Activated CD4-positive, alpha-beta memory T cell treated with anti-CD3 and anti-CD28 coated beads for 36 hours (primary cell): ENCODE measurements around the gene CUL9. TPM values are rescaled to one million over a fixed set of nuclear protein-coding genes. Genes with fewer than 3 reads are reported as not detected.
A peak's percentile ranks its signal among the peaks of the same experiment; 100 is the strongest.

Experiments used
- CTCF ChIA-PET: fragments of 350-600 bp; sonication (Branson Sonifier 250); formaldehyde crosslinking; loops from one replicate; lab custom pipeline; 2021; ENCODE audit warnings: antibody characterized with exemption, inconsistent platforms; lab: Charles Lee
- POLR2A ChIA-PET: fragments of 350-600 bp; sonication (Branson Sonifier 250); formaldehyde crosslinking; loops from one replicate; lab custom pipeline; 2021; ENCODE audit warnings: antibody characterized with exemption; lab: Charles Lee
- DNase-seq: peaks from one replicate; pipeline ENCODE4 v3.0.0-alpha.2; 2020
- H3K27ac Mint-ChIP-seq: one replicate; pipeline ENCODE4 v1.8.0; 2021; ENCODE audit warnings: mixed read lengths
- H3K27me3 Mint-ChIP-seq: one replicate; pipeline ENCODE4 v1.8.0; 2021; ENCODE audit warnings: mixed read lengths
- H3K36me3 Mint-ChIP-seq: one replicate; pipeline ENCODE4 v1.8.0; 2021; ENCODE audit warnings: mixed read lengths
- H3K4me1 Mint-ChIP-seq: one replicate; pipeline ENCODE4 v1.8.0; 2021; ENCODE audit warnings: low read depth, mixed read lengths
- H3K4me3 Mint-ChIP-seq: one replicate; pipeline ENCODE4 v1.8.0; 2021; ENCODE audit warnings: mild to moderate bottlenecking, mixed read lengths
- H3K9me3 Mint-ChIP-seq: one replicate; pipeline ENCODE4 v1.8.0; 2021; ENCODE audit warnings: mixed read lengths
- intact Hi-C: fragments of 100-400 bp; cut with micrococcal nuclease; formaldehyde crosslinking; loops from one replicate; pipeline ENCODE4 v1.15.1; 2023
- total RNA-seq, 2 experiments: library from RNA; stranded (reverse); gene quantifications; one replicate each; pipeline ENCODE4 v1.2.3, GENCODE V29; 2021

CUL9 gene
- total RNA-seq, 2 experiments from 2014 or later: 37.8 to 38.4 TPM

GRCh38 chr6:43231735-43232450 lies 49.9 kb downstream of the CUL9 start:
- POLR2A ChIA-PET: no interaction called here
- H3K4me3 Mint-ChIP-seq: no peak overlapping the region
- intact Hi-C loops: no loop called here
- H3K9me3 Mint-ChIP-seq: no peaks in the 10 kb centered on the region
- DNase-seq: no peak
- no peaks in the 10 kb centered on the region for H3K36me3 Mint-ChIP-seq
- H3K27ac Mint-ChIP-seq: no peak overlapping the region
- CTCF ChIA-PET: interaction anchor here (0.7 kb wide), 1 partner anchor 195 kb away, joined by 3 read pairs; the partner anchor contains the start of gene ABCC10
- H3K4me1 Mint-ChIP-seq: peaks cover 18% of the 10 kb centered on the region
- H3K27me3 Mint-ChIP-seq: peaks cover 3% of the 10 kb centered on the region

GRCh38 chr6:43235841-43236240 lies 53.8 kb downstream of the CUL9 start:
- CTCF ChIA-PET: no interaction called here
- Mint-ChIP-seq H3K9me3 (peaks cover 5% of the 10 kb centered on the region), H3K27ac (no peak overlapping the region), H3K4me3 (no peak overlapping the region), H3K36me3 (peaks cover 4% of the 10 kb centered on the region), H3K4me1 (no peaks in the 10 kb centered on the region), H3K27me3 (peaks cover 13% of the 10 kb centered on the region)
- POLR2A ChIA-PET: no interaction called here
- no peak for DNase-seq
- intact Hi-C loops: no loop called here

GRCh38 chr6:43239054-43239453 lies 57.1 kb downstream of the CUL9 start:
- POLR2A ChIA-PET: interaction anchor here (2.1 kb wide), 1 partner anchor 10 kb away, joined by 7 read pairs; the partner anchor contains the start of gene DNPH1
- Mint-ChIP-seq H3K27me3 (peaks cover 23% of the 10 kb centered on the region), H3K36me3 (peaks cover 4% of the 10 kb centered on the region), H3K4me3 (no peak overlapping the region), H3K4me1 (no peaks in the 10 kb centered on the region), H3K27ac (no peak overlapping the region), H3K9me3 (peaks cover 5% of the 10 kb centered on the region)
- CTCF ChIA-PET: no interaction called here
- intact Hi-C loops: no loop called here
- DNase-seq: no peak

- Mint-ChIP-seq H3K9me3 (peaks cover 5% of the 10 kb centered on the region), H3K4me1 (no peaks in the 10 kb centered on the region), H3K4me3 (no peak overlapping the region), H3K36me3 (peaks cover 4% of the 10 kb centered on the region), H3K27me3 (peaks cover 23% of the 10 kb centered on the region), H3K27ac (no peak overlapping the region)
- DNase-seq: no peak
- ChIA-PET POLR2A (interaction anchor here (1.7 kb wide), 1 partner anchor 11 kb away, joined by 5 read pairs; the partner anchor contains the start of gene DNPH1), CTCF (interaction anchor here (1.4 kb wide), 1 partner anchor 12 kb away, joined by 3 read pairs; the partner anchor contains the start of gene DNPH1)
- intact Hi-C loops: no loop called here
Observed at GRCh38 chr6:43240950-43241349, 59.0 kb downstream of the CUL9 start.

GRCh38 chr6:43241446-43241845 lies 59.5 kb downstream of the CUL9 start:
- DNase-seq: no peak
- Mint-ChIP-seq H3K9me3 (peaks cover 5% of the 10 kb centered on the region), H3K27me3 (peaks cover 21% of the 10 kb centered on the region), H3K4me3 (no peak overlapping the region), H3K36me3 (peaks cover 4% of the 10 kb centered on the region), H3K27ac (no peak overlapping the region), H3K4me1 (peaks cover under 1% of the 10 kb centered on the region)
- ChIA-PET POLR2A (interaction anchor here (1.7 kb wide), 1 partner anchor 12 kb away, joined by 5 read pairs; the partner anchor contains the start of gene DNPH1), CTCF (interaction anchor here (1.0 to 1.4 kb wide), 2 partner anchors 13 to 157 kb away, joined by 3 read pairs; partner anchors contain the start of gene DNPH1)
- intact Hi-C loops: no loop called here

GRCh38 chr6:43242908-43243663 lies 61.1 kb downstream of the CUL9 start, which contains the start of gene TTBK1:
TTBK1 (plus strand) TSS chr6:43243481; CDS start chr6:43246661, 3,180 bp downstream.
- intact Hi-C loops: no loop called here
- Mint-ChIP-seq H3K4me3 (no peak within 1 kb of the TSS), H3K27ac (no peak within 1 kb of the TSS), H3K9me3 (peaks cover 5% of the 10 kb centered on the region), H3K27me3 (peaks cover 16% of the 10 kb centered on the region), H3K4me1 (peaks cover 13% of the 10 kb centered on the region), H3K36me3 (peaks cover 4% of the 10 kb centered on the region)
- peak; percentile 55 for DNase-seq
- ChIA-PET POLR2A (no interaction called here), CTCF (interaction anchor here (1.7 kb wide), 1 partner anchor 14 kb away, joined by 8 read pairs; the partner anchor contains the start of gene DNPH1)

- ChIA-PET POLR2A (no interaction called here), CTCF (interaction anchor here (1.6 to 1.7 kb wide), 2 partner anchors 15 kb away, joined by 6 to 8 read pairs; partner anchors contain the start of gene DNPH1)
- H3K27ac Mint-ChIP-seq: no peak overlapping the region
- intact Hi-C loops: no loop called here
- no peak overlapping the region for H3K4me3 Mint-ChIP-seq
- H3K36me3 Mint-ChIP-seq: peaks cover 4% of the 10 kb centered on the region
- no peak for DNase-seq
- peaks cover 16% of the 10 kb centered on the region for H3K27me3 Mint-ChIP-seq
- peaks cover 13% of the 10 kb centered on the region for H3K4me1 Mint-ChIP-seq
- H3K9me3 Mint-ChIP-seq: peaks cover 5% of the 10 kb centered on the region
Observed at GRCh38 chr6:43243664-43244321, 61.8 kb downstream of the CUL9 start.

GRCh38 chr6:43246301-43247113 lies 64.5 kb downstream of the CUL9 start:
- H3K27ac Mint-ChIP-seq: peak overlapping the region; percentile 80
- intact Hi-C loops: loop anchor here (1.0 to 2.0 kb wide), 3 partner anchors 22 to 76 kb away; partner anchors contain the start of gene SRF
- H3K4me1 Mint-ChIP-seq: peaks cover 18% of the 10 kb centered on the region
- H3K27me3 Mint-ChIP-seq: peaks cover 10% of the 10 kb centered on the region
- peak overlapping the region; percentile 79 for H3K4me3 Mint-ChIP-seq
- POLR2A ChIA-PET: interaction anchor here (1.0 to 1.2 kb wide), 2 partner anchors 17 to 23 kb away, joined by 4 to 9 read pairs; partner anchors contain the start of gene DNPH1
- no peaks in the 10 kb centered on the region for H3K36me3 Mint-ChIP-seq
- no peak for DNase-seq
- no peaks in the 10 kb centered on the region for H3K9me3 Mint-ChIP-seq
- CTCF ChIA-PET: interaction anchor here (0.7 to 2.1 kb wide), 5 partner anchors 9 to 261 kb away, joined by 3 to 14 read pairs (median 3); partner anchors contain the start of gene DNPH1

GRCh38 chr6:43247114-43247999 lies 65.4 kb downstream of the CUL9 start:
- H3K9me3 Mint-ChIP-seq: no peaks in the 10 kb centered on the region
- POLR2A ChIA-PET: interaction anchor here (1.0 to 1.2 kb wide), 2 partner anchors 18 to 24 kb away, joined by 4 to 9 read pairs; partner anchors contain the start of gene DNPH1
- peak overlapping the region; percentile 79 for H3K4me3 Mint-ChIP-seq
- intact Hi-C loops: loop anchor here (1.0 to 2.0 kb wide), 3 partner anchors 23 to 77 kb away; partner anchors contain the start of gene SRF
- peak; percentile 90 for DNase-seq
- peaks cover 18% of the 10 kb centered on the region for H3K4me1 Mint-ChIP-seq
- peak overlapping the region; percentile 80 for H3K27ac Mint-ChIP-seq
- H3K36me3 Mint-ChIP-seq: no peaks in the 10 kb centered on the region
- H3K27me3 Mint-ChIP-seq: peaks cover 8% of the 10 kb centered on the region
- CTCF ChIA-PET: interaction anchor here (0.7 to 2.1 kb wide), 6 partner anchors 9 to 260 kb away, joined by 3 to 14 read pairs (median 4); partner anchors contain the start of gene DNPH1

- POLR2A ChIA-PET: interaction anchor here (0.5 kb wide), 1 partner anchor 319 kb away, joined by 3 read pairs; the partner anchor contains the start of gene CNPY3
- DNase-seq: no peak
- intact Hi-C loops: no loop called here
- no peaks in the 10 kb centered on the region for H3K36me3 Mint-ChIP-seq
- H3K9me3 Mint-ChIP-seq: no peaks in the 10 kb centered on the region
- H3K4me3 Mint-ChIP-seq: peak overlapping the region; percentile 79
- peaks cover 18% of the 10 kb centered on the region for H3K4me1 Mint-ChIP-seq
- H3K27ac Mint-ChIP-seq: no peak overlapping the region
- CTCF ChIA-PET: interaction anchor here (0.6 to 2.1 kb wide), 4 partner anchors 10 to 184 kb away, joined by 3 to 9 read pairs (median 4); partner anchors contain the start of gene DNPH1
- H3K27me3 Mint-ChIP-seq: peaks cover 11% of the 10 kb centered on the region
Observed at GRCh38 chr6:43248101-43248500, 66.1 kb downstream of the CUL9 start.
